HG02852 (cell line): ENCODE results near the gene STK16.
"Not testable (repeated sequence)": the region's sequence is repeated elsewhere in the genome, so short reads cannot be mapped to it uniquely, and the experiment has no call there.

Experiments used
- ATAC-seq: cut with Tn5 transposase; IDR thresholded peaks from one replicate; pipeline ENCODE4 v1.9.1; 2021; ENCODE audit warnings: mild to moderate bottlenecking, moderate library complexity; ENCODE audit not compliant: unreplicated experiment

Gene STK16

GRCh38 chr2:219286436-219287115, 41.3 kb downstream of the STK16 start:
- ATAC-seq = no peak

GRCh38 chr2:219287116-219287440, 41.8 kb downstream of the STK16 start:
- ATAC-seq = not testable (repeated sequence)

GRCh38 chr2:219287580-219288265, 42.4 kb downstream of the STK16 start:
- no peak for ATAC-seq

GRCh38 chr2:219289195-219289536, 43.9 kb downstream of the STK16 start:
- ATAC-seq = no peak

GRCh38 chr2:219289537-219290361, 44.5 kb downstream of the STK16 start:
- no peak for ATAC-seq

GRCh38 chr2:219290381-219291171, 45.3 kb downstream of the STK16 start:
- no peak for ATAC-seq

- ATAC-seq = no peak
These were observed 46.1 kb downstream of the STK16 start for GRCh38 chr2:219291394-219291793.

- ATAC-seq = no peak
These were observed 46.7 kb downstream of the STK16 start for GRCh38 chr2:219291910-219292490.

- no peak for ATAC-seq
These were observed 47.3 kb downstream of the STK16 start for GRCh38 chr2:219292616-219293015.

- no peak for ATAC-seq
These were observed 48.5 kb downstream of the STK16 start for GRCh38 chr2:219293736-219294231.

GRCh38 chr2:219294356-219295351, 49.4 kb downstream of the STK16 start:
- ATAC-seq = peak; percentile 91

GRCh38 chr2:219296142-219296541, 50.9 kb downstream of the STK16 start:
- ATAC-seq = no peak

- ATAC-seq = no peak
These were observed 51.5 kb downstream of the STK16 start for GRCh38 chr2:219296631-219297391.

- no peak for ATAC-seq
These were observed 52.6 kb downstream of the STK16 start for GRCh38 chr2:219297766-219298456.

- peak; percentile 48 for ATAC-seq
These were observed 53.6 kb downstream of the STK16 start for GRCh38 chr2:219298759-219299371.

GRCh38 chr2:219299372-219299760, 54.1 kb downstream of the STK16 start:
- ATAC-seq = no peak
